HG03103 (cell line): ENCODE results near the gene RGS4.

Source experiments
- ATAC-seq: cut with Tn5 transposase; IDR thresholded peaks from one replicate; pipeline ENCODE4 v1.9.1; 2021; ENCODE audit warnings: low read depth; ENCODE audit not compliant: unreplicated experiment

RGS4 gene

DNA sequence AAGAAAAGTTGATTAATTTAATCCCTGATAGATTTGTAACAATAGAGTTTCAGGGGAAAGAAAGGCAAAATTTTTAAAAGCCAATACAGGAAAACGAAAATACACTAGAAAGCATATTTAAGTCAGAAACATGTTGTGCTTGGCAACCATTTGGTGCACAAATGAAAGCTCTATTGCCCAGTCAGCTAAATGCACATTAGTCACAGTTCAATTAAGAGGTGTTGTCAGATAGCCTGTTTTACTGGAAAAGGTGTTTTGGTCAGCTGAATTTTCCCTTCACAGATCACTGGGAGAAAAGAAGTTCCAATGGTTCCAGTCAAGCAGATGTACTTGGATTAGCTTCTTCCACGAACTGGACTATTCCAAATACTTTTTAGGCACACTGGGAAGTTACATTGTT is 25.4 kb downstream of the RGS4 start:
- no peak for ATAC-seq

GRCh38 chr1:163095213-163095612 is 26.1 kb downstream of the RGS4 start:
- ATAC-seq = no peak

- ATAC-seq = no peak
These were observed 33.4 kb downstream of the RGS4 start for GRCh38 chr1:163102590-163102989.

DNA sequence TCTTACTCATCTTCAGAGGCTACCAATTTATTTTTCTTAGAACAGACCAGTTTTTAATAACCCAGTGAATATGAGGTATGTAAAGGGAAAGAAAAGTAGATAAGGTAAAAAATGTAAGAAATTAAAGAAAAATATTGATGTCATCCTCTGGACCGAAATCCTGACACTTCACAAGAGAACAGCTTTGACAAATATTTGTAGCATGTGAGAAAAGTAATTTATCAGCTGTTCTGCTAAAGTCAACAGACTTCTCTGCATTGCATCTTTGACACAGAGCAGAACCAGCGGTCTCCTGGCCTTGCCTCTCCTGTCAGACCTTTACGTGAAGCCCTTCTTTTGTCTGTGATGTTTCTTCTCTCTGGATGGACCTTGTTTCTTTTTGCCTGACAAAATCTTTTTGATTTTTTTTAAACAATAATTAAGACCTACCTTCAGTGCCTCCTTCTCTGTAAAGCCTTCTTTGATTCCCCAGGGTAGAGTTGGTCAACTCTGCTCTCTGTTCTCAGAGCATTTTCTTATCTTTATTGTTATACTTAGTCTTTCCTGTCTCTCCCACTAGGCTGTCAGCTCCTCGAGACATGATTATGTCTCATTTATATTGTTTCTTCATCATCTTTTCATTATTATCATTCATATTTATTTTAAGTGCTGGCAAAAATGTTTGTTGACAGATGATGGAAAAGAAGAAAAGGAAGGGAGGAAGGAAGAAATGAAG is 35.4 kb downstream of the RGS4 start:
- ATAC-seq = no peak

- no peak for ATAC-seq
These were observed 37.3 kb downstream of the RGS4 start for GRCh38 chr1:163106364-163106987.

- no peak for ATAC-seq
These were observed 38.5 kb downstream of the RGS4 start for GRCh38 chr1:163107655-163108054.

DNA sequence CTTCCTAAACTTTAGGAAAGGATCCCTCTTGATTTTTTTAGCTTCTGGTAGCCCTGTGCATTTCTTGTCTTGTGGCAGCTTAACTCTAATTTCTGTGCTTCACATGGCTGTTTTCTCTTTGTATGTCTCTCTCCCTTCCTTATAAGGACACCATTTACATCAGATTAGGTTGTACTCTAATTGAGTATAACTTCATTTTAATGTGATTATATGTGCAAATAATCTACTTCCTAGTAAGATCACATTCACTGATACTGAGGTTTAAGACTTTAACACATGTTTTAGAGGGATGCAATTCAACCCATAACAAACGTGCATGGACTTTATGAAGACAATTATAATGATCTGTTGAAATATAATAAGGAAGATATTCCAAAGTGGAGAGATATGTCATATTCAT is 46.7 kb downstream of the RGS4 start:
- ATAC-seq = no peak

GRCh38 chr1:163119707-163120106 is 50.5 kb downstream of the RGS4 start:
- ATAC-seq = no peak

GRCh38 chr1:163120372-163120771 is 51.2 kb downstream of the RGS4 start:
- ATAC-seq = no peak

DNA sequence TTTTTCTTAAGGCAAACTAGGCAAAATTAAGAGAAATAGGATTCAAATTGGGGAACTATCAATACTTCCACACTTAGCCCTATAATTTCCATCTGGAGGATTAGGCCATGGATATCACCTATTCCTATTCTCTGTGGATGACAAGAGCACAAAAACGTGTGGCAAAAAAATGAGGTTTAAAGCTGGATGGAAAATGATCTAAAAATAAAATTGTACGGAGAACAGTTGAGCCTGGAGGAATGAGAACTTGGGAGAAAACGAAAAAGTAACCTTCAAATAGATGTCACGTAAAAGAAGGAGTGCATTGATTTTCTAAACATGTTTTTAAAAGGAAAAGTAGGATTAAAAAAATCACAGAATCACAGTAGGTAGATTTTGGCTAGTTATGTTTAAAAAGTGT is 55.7 kb downstream of the RGS4 start:
- no peak for ATAC-seq
